Mesendoderm (in vitro differentiated cells): Measurements from ENCODE around the gene CD300LG.
A peak's percentile ranks its signal among the peaks of the same experiment; 100 is the strongest.

ENCODE experiments used
- DNase-seq: peaks from one replicate; pipeline ENCODE4 v3.0.0; 2013
- H2AK5ac ChIP-seq: 2 replicates; pipeline ENCODE4 v1.6.1; 2013; ENCODE audit warnings: low read length, inconsistent platforms
- H2BK120ac ChIP-seq: 2 replicates; pipeline ENCODE4 v1.6.1; 2013; ENCODE audit warnings: low read depth, mild to moderate bottlenecking, low read length, moderate library complexity, mixed read lengths
- H2BK15ac ChIP-seq: replicated peaks from 2 replicates; pipeline ENCODE4 v1.6.1; 2013; ENCODE audit warnings: low read depth, mild to moderate bottlenecking, moderate library complexity
- H2BK5ac ChIP-seq: 2 replicates; pipeline ENCODE4 v1.6.1; 2013; ENCODE audit warnings: low read length, inconsistent platforms
- H3K18ac ChIP-seq: 2 replicates; pipeline ENCODE4 v1.6.1; 2013; ENCODE audit warnings: mild to moderate bottlenecking, low read length, mixed read lengths
- H3K23ac ChIP-seq: one replicate; pipeline ENCODE4 v1.6.1; 2013; ENCODE audit warnings: low read length
- H3K27ac ChIP-seq: 2 replicates; pipeline ENCODE4 v1.5.1; 2013; ENCODE audit warnings: low read depth, mild to moderate bottlenecking, inconsistent platforms, low read length, moderate library complexity
- H3K27me3 ChIP-seq: 2 replicates; pipeline ENCODE4 v1.6.1; 2013; ENCODE audit warnings: low read length, control low read depth, mild to moderate bottlenecking, inconsistent platforms; ENCODE audit not compliant: insufficient read depth, poor library complexity
- H3K36me3 ChIP-seq: 2 replicates; pipeline ENCODE4 v1.6.1; 2013; ENCODE audit warnings: low read length, inconsistent platforms; ENCODE audit not compliant: control insufficient read depth, insufficient read depth
- H3K4ac ChIP-seq: one replicate; pipeline ENCODE4 v1.6.1; 2013; ENCODE audit warnings: low read depth, mild to moderate bottlenecking, low read length, moderate library complexity
- H3K4me1 ChIP-seq: 2 replicates; pipeline ENCODE4 v1.6.1; 2013; ENCODE audit warnings: low read depth, low read length, inconsistent platforms; ENCODE audit not compliant: control insufficient read depth
- H3K4me2 ChIP-seq: 2 replicates; pipeline ENCODE4 v1.6.1; 2013; ENCODE audit warnings: low read length
- H3K4me3 ChIP-seq: 2 replicates; pipeline ENCODE4 v1.5.1; 2013; ENCODE audit warnings: mild to moderate bottlenecking, low read length
- H3K56ac ChIP-seq: one replicate; pipeline ENCODE4 v1.6.1; 2013; ENCODE audit warnings: low read length
- H3K79me1 ChIP-seq: 2 replicates; pipeline ENCODE4 v1.6.1; 2013; ENCODE audit warnings: low read length, inconsistent platforms
- H3K79me2 ChIP-seq: 2 replicates; pipeline ENCODE4 v1.6.1; 2013; ENCODE audit warnings: mild to moderate bottlenecking, low read length; ENCODE audit not compliant: control insufficient read depth, insufficient read depth
- H3K9ac ChIP-seq: 2 replicates; pipeline ENCODE4 v1.6.1; 2013; ENCODE audit warnings: low read length, inconsistent platforms
- H4K5ac ChIP-seq: one replicate; pipeline ENCODE4 v1.6.1; 2013; ENCODE audit warnings: low read length
- H4K8ac ChIP-seq: one replicate; pipeline ENCODE4 v1.6.1; 2013; ENCODE audit warnings: low read depth, mild to moderate bottlenecking, control low read depth, low read length, moderate library complexity
- WGBS: extraction: QIAGEN DNeasy Blood & Tissue Kit; methylation state at CpG from one replicate; pipeline ENCODE4 v1.1.7; 2013; ENCODE audit warnings: low lambda C conversion rate, missing lambda C conversion rate; ENCODE audit not compliant: insufficient coverage; ENCODE audit errors: extremely low coverage; 5-methylcytosine and 5-hydroxymethylcytosine counted together

Gene CD300LG

DNA sequence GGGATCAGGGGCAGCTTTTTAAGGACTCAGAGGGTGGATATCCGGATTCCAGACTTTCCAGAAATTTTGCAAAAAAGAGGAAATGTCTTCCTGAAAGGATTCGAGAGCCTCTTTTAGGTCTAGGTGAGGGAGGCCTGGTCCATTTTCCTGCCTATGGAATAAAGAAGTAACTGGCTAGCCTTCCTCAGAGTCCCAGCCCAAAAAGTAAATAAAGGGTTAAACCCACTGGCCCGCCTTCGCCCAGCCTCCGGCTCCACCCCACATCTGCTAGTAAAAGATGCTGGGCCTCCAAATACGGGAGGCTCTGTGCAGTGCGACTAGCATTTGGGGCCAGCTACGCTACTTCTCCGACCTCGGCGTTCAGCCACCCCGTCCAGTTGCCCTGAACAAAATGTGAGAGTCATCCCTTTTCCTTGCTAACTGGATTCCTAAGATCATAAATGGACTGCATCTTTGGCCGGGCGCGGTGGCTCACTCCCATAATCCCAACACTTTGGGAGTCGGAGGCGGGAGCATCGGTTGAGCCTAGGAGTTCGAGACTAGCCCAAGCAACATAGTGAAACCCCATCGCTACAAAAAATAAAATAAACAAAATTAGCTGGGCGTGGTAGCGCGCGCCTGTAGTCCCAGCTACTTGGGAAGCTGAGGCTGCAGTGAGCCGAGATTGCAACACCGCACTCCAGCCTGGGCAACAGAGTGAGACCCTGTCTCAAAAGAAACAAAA lies 61.2 kb downstream of the CD300LG start:
- H3K4ac ChIP-seq = no peak overlapping the region
- H3K4me1 ChIP-seq = peaks cover 2% of the 10 kb centered on the region
- H3K4me3 ChIP-seq = no peak overlapping the region
- H3K36me3 ChIP-seq = no peaks in the 10 kb centered on the region
- peak overlapping the region; percentile 93 for H3K4me2 ChIP-seq
- H3K9ac ChIP-seq = no peak overlapping the region
- H3K18ac ChIP-seq = no peak overlapping the region
- WGBS = no CpG with 5 or more reads among the region's 26 CpGs
- no peaks in the 10 kb centered on the region for H3K79me1 ChIP-seq
- H3K27ac ChIP-seq = no peak overlapping the region
- DNase-seq = peak; percentile 79
- H3K79me2 ChIP-seq = no peaks in the 10 kb centered on the region
- no peak overlapping the region for H4K8ac ChIP-seq
- H3K23ac ChIP-seq = no peak overlapping the region
- H2BK15ac ChIP-seq = no peak overlapping the region
- no peak overlapping the region for H2BK5ac ChIP-seq
- H4K5ac ChIP-seq = no peak overlapping the region
- H2AK5ac ChIP-seq = no peak overlapping the region
- H3K56ac ChIP-seq = peak overlapping the region; percentile 91
- H3K27me3 ChIP-seq = peaks cover 4% of the 10 kb centered on the region
- H2BK120ac ChIP-seq = no peak overlapping the region

DNA sequence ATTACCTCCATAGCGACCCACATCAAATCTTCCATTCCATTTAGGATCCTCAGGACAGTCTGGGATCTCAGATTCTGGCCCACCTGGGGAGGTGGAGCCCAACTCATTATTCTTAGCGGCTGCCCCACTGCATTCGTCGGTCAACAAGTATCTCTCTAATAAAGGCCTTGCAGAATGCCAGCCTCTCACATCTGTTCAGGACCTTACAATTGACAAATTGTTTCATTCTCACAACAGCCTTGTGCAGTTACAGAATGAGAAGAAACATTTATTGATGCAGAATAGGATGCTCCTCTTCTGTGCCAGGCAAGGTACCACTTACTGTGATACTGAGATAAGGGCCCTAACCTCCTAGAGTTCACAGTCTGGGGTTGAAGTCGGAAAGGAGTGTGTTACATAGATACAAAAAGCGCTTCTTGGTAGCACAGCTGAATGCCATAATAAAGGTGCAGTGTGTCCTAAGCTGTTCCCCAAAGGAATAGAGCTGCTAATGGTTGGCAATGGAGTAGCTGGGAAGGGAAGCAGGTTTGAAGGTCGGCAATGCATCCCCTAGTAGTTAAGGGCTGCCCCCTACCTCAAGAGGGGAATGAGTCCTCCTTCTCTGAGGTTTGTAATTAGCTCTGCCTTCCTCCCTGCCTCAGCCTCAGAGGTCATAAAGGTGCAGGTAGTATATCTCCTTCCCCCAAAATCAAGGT lies 62.7 kb downstream of the CD300LG start:
- Histone ChIP-seq H3K18ac (no peak overlapping the region), H2BK120ac (no peak overlapping the region), H3K9ac (no peak overlapping the region), H3K4me1 (peaks cover 2% of the 10 kb centered on the region), H2BK5ac (no peak overlapping the region), H2AK5ac (no peak overlapping the region), H3K36me3 (no peaks in the 10 kb centered on the region), H3K27me3 (peaks cover 4% of the 10 kb centered on the region), H3K4me2 (no peak overlapping the region), H3K23ac (no peak overlapping the region), H3K79me2 (no peaks in the 10 kb centered on the region), H4K5ac (no peak overlapping the region), H3K56ac (no peak overlapping the region), H3K79me1 (no peaks in the 10 kb centered on the region), H3K27ac (no peak overlapping the region), H4K8ac (no peak overlapping the region), H2BK15ac (no peak overlapping the region), H3K4ac (no peak overlapping the region), H3K4me3 (no peak overlapping the region)
- DNase-seq = no peak
- WGBS = no CpG with 5 or more reads among the region's 7 CpGs

DNA sequence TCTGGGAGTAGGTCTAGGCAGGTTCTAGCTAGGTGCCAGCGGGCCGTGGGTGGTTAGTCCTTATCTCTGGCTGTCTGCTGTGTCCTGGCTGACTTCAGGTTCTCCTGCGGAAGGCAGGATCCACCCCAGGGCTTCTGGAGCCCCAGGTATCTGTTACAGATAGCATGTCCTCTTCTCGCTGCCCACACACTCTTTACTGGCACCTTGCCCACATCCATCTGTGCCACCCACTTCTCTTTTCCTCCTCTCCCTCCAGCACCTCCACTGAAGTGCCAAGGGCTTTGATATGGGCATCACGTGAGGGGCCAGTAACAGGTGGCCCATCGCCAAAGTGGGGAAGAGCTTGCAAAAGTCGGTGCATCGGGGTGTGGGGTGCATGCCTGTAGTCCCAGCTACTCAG lies 64.9 kb downstream of the CD300LG start:
- no CpG with 5 or more reads among the region's 8 CpGs for WGBS
- H2BK5ac ChIP-seq = no peak overlapping the region

GRCh38 chr17:43912635-43913304 lies 65.8 kb downstream of the CD300LG start:
- Histone ChIP-seq H3K27ac (no peak overlapping the region), H3K27me3 (peaks cover 4% of the 10 kb centered on the region)
- 100% methylated on average over 1 of the region's 4 CpGs for WGBS

More for the DNA sequence above, 64.9 kb downstream of the CD300LG start:
- Histone ChIP-seq H3K56ac (no peak overlapping the region), H3K9ac (no peak overlapping the region), H4K5ac (no peak overlapping the region), H3K4me2 (no peak overlapping the region), H2AK5ac (no peak overlapping the region), H3K79me2 (no peaks in the 10 kb centered on the region), H3K23ac (no peak overlapping the region), H4K8ac (no peak overlapping the region), H3K4me1 (peaks cover 4% of the 10 kb centered on the region), H2BK120ac (no peak overlapping the region), H3K18ac (no peak overlapping the region), H3K79me1 (no peaks in the 10 kb centered on the region), H3K4me3 (no peak overlapping the region), H3K36me3 (no peaks in the 10 kb centered on the region), H2BK15ac (no peak overlapping the region), H3K27ac (no peak overlapping the region), H3K27me3 (peaks cover 4% of the 10 kb centered on the region), H3K4ac (no peak overlapping the region)
- no peak for DNase-seq

More at GRCh38 chr17:43912635-43913304, 65.8 kb downstream of the CD300LG start:
- H3K36me3 ChIP-seq = no peaks in the 10 kb centered on the region
- H4K5ac ChIP-seq = no peak overlapping the region
- no peak overlapping the region for H2BK15ac ChIP-seq
- no peak overlapping the region for H2AK5ac ChIP-seq
- H3K56ac ChIP-seq = no peak overlapping the region
- H3K4me3 ChIP-seq = no peak overlapping the region
- peaks cover 5% of the 10 kb centered on the region for H3K4me1 ChIP-seq
- H3K9ac ChIP-seq = no peak overlapping the region
- H2BK5ac ChIP-seq = no peak overlapping the region
- H3K23ac ChIP-seq = no peak overlapping the region
- no peak overlapping the region for H3K4ac ChIP-seq
- no peaks in the 10 kb centered on the region for H3K79me1 ChIP-seq
- H2BK120ac ChIP-seq = no peak overlapping the region
- no peak overlapping the region for H3K18ac ChIP-seq
- no peak for DNase-seq
- no peak overlapping the region for H4K8ac ChIP-seq
- no peak overlapping the region for H3K4me2 ChIP-seq
- H3K79me2 ChIP-seq = no peaks in the 10 kb centered on the region
